Omental fat pad (tissue), 4 donors: Measurements from ENCODE around the gene IQGAP3. TPM values are rescaled to one million over a fixed set of nuclear protein-coding genes. Genes with fewer than 3 reads are reported as not detected.

ENCODE experiments used
- ATAC-seq: fragments of 150-250 bp; one replicate; pipeline ENCODE4 v1.9.1; 2016; ENCODE audit warnings: mild to moderate bottlenecking, moderate library complexity; ENCODE audit not compliant: low FRiP score
- DNase-seq: peaks from one replicate; pipeline ENCODE4 v3.0.0-alpha.2; 2019; ENCODE audit warnings: low spot score
- CTCF ChIP-seq, 3 donors: fragments of 450-650 bp; IDR thresholded peaks; one replicate each; pipeline ENCODE4 v1.5.1; 2016 to 2017; ENCODE audit warnings: antibody characterized with exemption in 3 of 3, mild to moderate bottlenecking in 3 of 3, moderate library complexity in 2 of 3
- small RNA-seq: library from RNA; depleted of rRNA; stranded (forward); fragments of <200 nt; gene quantifications from one replicate; pipeline ENCODE3, GENCODE V24; 2016
- total RNA-seq, 4 donors: library from RNA; depleted of rRNA; stranded (reverse); fragments of >200 nt; gene quantifications; one replicate each; pipeline ENCODE4 v1.1.0, GENCODE V29; 2016

IQGAP3 gene
- total RNA-seq, 4 donors from 2014 or later, result 0.16 to 4.2 (median 0.23) TPM

DNA sequence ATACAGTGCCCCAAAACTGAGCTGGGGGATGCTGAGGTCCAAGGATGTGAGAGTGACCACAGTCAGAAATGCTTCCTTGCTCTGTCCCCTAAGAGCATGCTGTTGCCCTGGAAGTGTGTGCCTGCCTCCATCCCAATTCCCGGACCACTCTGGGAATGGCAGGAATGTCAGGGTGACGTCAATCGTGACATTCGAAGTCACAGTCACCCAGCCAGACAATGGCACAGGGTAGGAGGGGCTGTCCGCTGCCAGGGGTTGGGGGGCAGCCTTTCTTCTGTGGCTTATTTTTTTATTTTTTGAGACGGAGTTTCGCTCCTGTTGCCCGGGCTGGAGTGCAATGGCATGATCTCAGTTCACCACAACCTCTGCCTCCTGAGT is 94.1 kb downstream of the IQGAP3 start:
- no peak for ATAC-seq
- no peak for DNase-seq
- no peak for TF ChIP-seq CTCF (IDR thresholded peaks at IDR 0.05)

- TF ChIP-seq CTCF (IDR thresholded peaks at IDR 0.05), result no peak
- ATAC-seq (no peak), DNase-seq (no peak)
These were observed 94.7 kb downstream of the IQGAP3 start for GRCh38 chr1:156477526-156478249.

DNA sequence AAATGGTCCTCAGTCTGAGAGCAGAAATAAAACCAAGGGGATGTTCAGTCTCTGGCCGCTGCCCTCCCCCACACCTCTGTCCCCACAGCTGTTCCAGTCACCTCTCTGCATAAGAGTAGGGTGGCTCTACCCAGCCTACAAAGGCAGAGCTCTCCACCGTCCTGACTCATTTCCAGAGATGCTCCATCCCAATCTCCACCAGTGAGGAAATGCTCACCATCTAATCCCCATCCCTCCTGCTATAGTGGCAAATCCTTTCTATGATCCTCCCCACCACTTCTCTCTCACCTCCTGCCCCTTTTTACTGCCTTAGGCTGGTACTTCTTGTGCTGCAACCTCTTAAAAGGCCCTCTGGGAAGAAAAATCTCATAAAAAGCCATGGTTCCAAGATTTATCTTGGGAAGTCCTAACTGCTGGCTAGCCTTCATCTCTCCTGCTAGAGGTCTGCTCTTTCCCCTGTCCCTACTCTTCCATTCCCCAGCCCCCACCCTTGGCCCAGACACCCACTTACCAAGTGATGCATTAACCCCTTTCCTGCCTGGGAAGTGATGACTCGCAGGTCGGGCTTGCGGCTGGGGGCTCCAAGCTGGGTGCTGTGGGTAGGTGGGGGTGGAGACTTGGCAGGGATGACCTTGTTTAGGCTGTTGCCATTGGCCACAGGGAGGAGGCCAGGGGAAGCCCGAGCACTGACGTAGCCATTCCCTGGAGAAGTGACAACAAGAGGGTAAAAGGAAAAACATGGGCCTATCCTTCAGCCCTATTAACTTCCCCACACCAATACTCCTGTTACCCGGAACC is 95.7 kb downstream of the IQGAP3 start:
- TF ChIP-seq CTCF (IDR thresholded peaks at IDR 0.05), result no peak
- DNase-seq, result no peak
- ATAC-seq, result no peak

DNA sequence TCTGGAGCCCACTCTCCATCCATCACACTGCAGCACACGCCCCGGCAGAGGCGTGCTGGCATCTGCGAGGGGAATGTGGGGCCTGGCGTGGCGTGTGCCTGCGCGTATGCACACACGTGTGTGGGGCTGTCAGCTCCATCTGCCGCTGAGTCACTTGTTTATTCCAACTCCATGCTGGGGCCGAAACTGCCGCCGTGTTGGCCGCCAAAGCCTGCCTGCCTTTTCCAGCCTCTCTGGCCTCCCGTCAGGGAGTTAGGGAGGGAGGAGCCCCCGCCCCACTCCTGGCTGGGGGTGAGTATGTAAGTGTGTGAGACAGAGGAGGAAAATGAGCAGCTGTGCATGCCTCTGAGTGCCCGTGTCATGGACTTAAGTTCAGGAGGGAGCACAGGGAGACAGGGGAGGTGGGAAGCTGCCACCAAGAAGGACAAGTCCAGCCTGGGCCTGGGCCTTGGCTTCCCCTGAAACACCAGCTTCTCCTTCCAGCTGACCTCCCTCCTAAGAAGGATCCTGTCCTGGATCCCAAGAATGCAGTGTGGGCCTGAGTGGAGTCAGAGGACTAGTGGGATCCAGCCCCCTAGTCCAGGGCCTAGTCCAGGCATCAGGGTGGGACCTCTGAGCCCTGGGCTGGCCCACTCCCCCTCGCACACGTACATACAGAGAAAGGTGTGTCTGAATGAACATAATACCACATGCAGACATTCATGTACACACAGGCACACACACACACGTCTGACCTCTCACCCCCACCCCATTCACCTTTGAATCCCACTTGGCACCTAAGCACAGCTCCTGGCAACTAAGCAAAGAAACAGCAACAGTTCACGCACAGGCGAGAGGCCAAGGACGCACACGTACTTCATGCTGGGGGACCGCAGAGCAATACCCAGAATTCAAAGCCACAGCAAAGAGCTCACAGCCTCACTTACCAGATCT is 96.5 kb downstream of the IQGAP3 start:
- no peak for TF ChIP-seq CTCF (IDR thresholded peaks at IDR 0.05)
- DNase-seq (no peak), ATAC-seq (peak; percentile 70)

Small RNA genes lying within 50 kb of the gene (small RNA-seq; reads per million reads assigned to genes)
- gene RF00019, result not detected

Other genes with a start within 250 kb of the IQGAP3 start
- 100 to 1,000 TPM; 187 to 277 (median 213) TPM for gene CCT3, start 234.3 kb downstream of the IQGAP3 start, total RNA-seq
- not detected for gene TSACC, start 234.0 kb downstream of the IQGAP3 start, total RNA-seq
- gene RHBG, start 203.4 kb downstream of the IQGAP3 start, total RNA-seq, result not detected
- gene MEF2D, start 71.8 kb downstream of the IQGAP3 start, total RNA-seq, result 10 to 100 TPM; 22.8 to 33.8 (median 28.1) TPM
- gene TTC24, start 7.2 kb upstream of the IQGAP3 start, total RNA-seq, result not detected
- 10 to 100 TPM; 49.4 to 71.5 (median 58.9) TPM for gene NAXE, start 19.2 kb upstream of the IQGAP3 start, total RNA-seq
- 10 to 100 TPM; 30.2 to 77.5 (median 35.5) TPM for gene GPATCH4, start 28.9 kb upstream of the IQGAP3 start, total RNA-seq
- gene HAPLN2, start 46.9 kb upstream of the IQGAP3 start, total RNA-seq, result 1 to 10 TPM in 1 of 4 donors, not detected in 3; 2.8 TPM
- not detected for gene BCAN, start 69.6 kb upstream of the IQGAP3 start, total RNA-seq
- gene NES, start 104.8 kb upstream of the IQGAP3 start, total RNA-seq, result 10 to 100 TPM; 17.4 to 76.4 (median 27.7) TPM
- 1 to 10 TPM in 3 of 4 donors, not detected in 1; 4.5 to 8.8 (median 8.8) TPM for gene CRABP2, start 133.0 kb upstream of the IQGAP3 start, total RNA-seq
- 10 to 100 TPM; 12.1 to 25.4 (median 18.8) TPM for gene METTL25B, start 155.9 kb upstream of the IQGAP3 start, total RNA-seq
- 10 to 100 TPM; 19.8 to 34.1 (median 28.2) TPM for gene ISG20L2, start 156.2 kb upstream of the IQGAP3 start, total RNA-seq
- 10 to 100 TPM; 45.0 to 74.4 (median 69.8) TPM for gene MRPL24, start 168.5 kb upstream of the IQGAP3 start, total RNA-seq
- 100 to 1,000 TPM; 124 to 242 (median 137) TPM for gene HDGF, start 179.1 kb upstream of the IQGAP3 start, total RNA-seq
- 10 to 100 TPM; 25.5 to 34.7 (median 28.2) TPM for gene PRCC, start 195.0 kb upstream of the IQGAP3 start, total RNA-seq
- gene SH2D2A, start 244.3 kb upstream of the IQGAP3 start, total RNA-seq, result 1 to 10 TPM; 2.2 to 6.5 (median 3.7) TPM